Gastroesophageal sphincter (tissue), 4 donors: Measurements from ENCODE around the gene MYO1G. TPM values are rescaled to one million over a fixed set of nuclear protein-coding genes. Genes with fewer than 3 reads are reported as not detected.

Experiments used
- ATAC-seq: fragments of 150-250 bp; one replicate; pipeline ENCODE4 v1.9.1; 2016; ENCODE audit warnings: mild to moderate bottlenecking, moderate library complexity
- H3K27ac ChIP-seq, 4 donors: fragments of 200-600 bp; sonication (generic) in 3 of 4; 1 replicate in 3 of 4; 2 replicates in 1 of 4; pipeline ENCODE4 v1.5.1; 2016 to 2019
- H3K27me3 ChIP-seq: fragments of 200-600 bp; sonication (generic); one replicate; pipeline ENCODE4 v1.5.1; 2019
- H3K36me3 ChIP-seq, 2 donors: fragments of 200-600 bp; sonication (generic); one replicate each; pipeline ENCODE4 v1.5.1; 2019; ENCODE audit warnings: control low read depth in 1 of 2
- H3K4me1 ChIP-seq, 3 donors: fragments of 200-600 bp; sonication (generic); 1 replicate in 2 of 3; 2 replicates in 1 of 3; pipeline ENCODE4 v1.5.1; 2016 to 2019; ENCODE audit warnings: control low read depth in 2 of 3
- H3K4me3 ChIP-seq, 2 donors: fragments of 200-600 bp; sonication (generic); one replicate each; pipeline ENCODE4 v1.5.1; 2019; ENCODE audit warnings: mild to moderate bottlenecking in 1 of 2, moderate library complexity in 1 of 2
- H3K9me3 ChIP-seq, 3 donors: fragments of 200-600 bp; sonication (generic); one replicate each; pipeline ENCODE4 v1.5.1; 2017 to 2019; ENCODE audit warnings: control low read depth in 2 of 3
- CTCF ChIP-seq, 4 experiments: fragments of 200-600 bp in 2 of 4; fragments of 450-650 bp in 2 of 4; sonication (generic) in 1 of 4; IDR thresholded peaks; one replicate each; pipeline ENCODE4 v1.5.1; 2017 to 2019; ENCODE audit warnings: antibody characterized with exemption in 4 of 4, mild to moderate bottlenecking in 2 of 4, moderate library complexity in 2 of 4
- EP300 ChIP-seq: sonication (generic); formaldehyde crosslinking; IDR thresholded peaks from one replicate; pipeline ENCODE4 v1.6.1; 2017; ENCODE audit warnings: antibody characterized with exemption, mild to moderate bottlenecking
- POLR2A ChIP-seq, 2 donors: fragments of 450-650 bp; IDR thresholded peaks; one replicate each; pipeline ENCODE4 v1.6.1; 2017; ENCODE audit warnings: antibody characterized with exemption in 2 of 2, mild to moderate bottlenecking in 2 of 2, moderate library complexity in 1 of 2
- POLR2AphosphoS5 ChIP-seq: sonication (generic); formaldehyde crosslinking; IDR thresholded peaks from one replicate; pipeline ENCODE4 v1.6.1; 2017; ENCODE audit warnings: antibody characterized with exemption
- WGBS, 2 donors: methylation state at CpG; one replicate each; pipeline ENCODE4 v1.1.5; 2018; ENCODE audit warnings: low coverage in 1 of 2; 5-methylcytosine and 5-hydroxymethylcytosine counted together
- total RNA-seq, 4 donors: library from RNA; depleted of rRNA; stranded (reverse); fragments of >200 nt; gene quantifications; one replicate each; pipeline ENCODE4 v1.1.0, GENCODE V29; 2016

The MYO1G gene
- total RNA-seq, 4 donors from 2014 or later, result 1.4 to 3.6 (median 2.0) TPM

GRCh38 chr7:44953156-44953555 lies 25.7 kb downstream of the MYO1G start:
- no peaks in the 10 kb centered on the region for H3K9me3 ChIP-seq
- H3K36me3 ChIP-seq, result no peaks in the 10 kb centered on the region
- no peaks in the 10 kb centered on the region for H3K4me1 ChIP-seq
- no peak overlapping the region for H3K4me3 ChIP-seq
- no peak for TF ChIP-seq POLR2AphosphoS5
- TF ChIP-seq CTCF (IDR thresholded peaks at IDR 0.05), result no peak
- TF ChIP-seq EP300, result no peak
- TF ChIP-seq POLR2A (IDR thresholded peaks at IDR 0.05), result no peak
- no peak for ATAC-seq
- H3K27ac ChIP-seq, result no peak overlapping the region
- H3K27me3 ChIP-seq, result peaks cover 24% of the 10 kb centered on the region
- whole genome bisulfite sequencing, 2 donors, result 60% methylated on average over 1 of the region's 2 CpGs; no CpG with 5 or more reads in 1 of the 2 donors

- Histone ChIP-seq H3K36me3 (no peaks in the 10 kb centered on the region), H3K4me1 (no peaks in the 10 kb centered on the region), H3K4me3 (no peak overlapping the region), H3K27me3 (peaks cover 23% of the 10 kb centered on the region), H3K9me3 (no peaks in the 10 kb centered on the region), H3K27ac (no peak overlapping the region)
- TF ChIP-seq POLR2A (IDR thresholded peaks at IDR 0.05), result no peak
- no peak for TF ChIP-seq POLR2AphosphoS5
- TF ChIP-seq EP300, result no peak
- no peak for TF ChIP-seq CTCF (IDR thresholded peaks at IDR 0.05)
- 75% methylated on average over 2 of the region's 2 CpGs; no CpG with 5 or more reads in 1 of the 2 donors for WGBS, 2 donors
- no peak for ATAC-seq
Measured at GRCh38 chr7:44949303-44949702, 29.5 kb downstream of the MYO1G start.

- H3K4me1 ChIP-seq, result no peaks in the 10 kb centered on the region
- no peak overlapping the region for H3K4me3 ChIP-seq
- ATAC-seq, result no peak
- TF ChIP-seq CTCF (IDR thresholded peaks at IDR 0.05) (no peak), POLR2A (IDR thresholded peaks at IDR 0.05) (no peak), EP300 (no peak), POLR2AphosphoS5 (no peak)
- 7 to 20% methylated on average over 1 of the region's 1 CpG for WGBS, 2 donors
- peaks cover 14% of the 10 kb centered on the region for H3K27me3 ChIP-seq
- no peaks in the 10 kb centered on the region for H3K36me3 ChIP-seq
- no peaks in the 10 kb centered on the region for H3K9me3 ChIP-seq
- no peak overlapping the region for H3K27ac ChIP-seq
Measured at GRCh38 chr7:44945479-44945878, 33.3 kb downstream of the MYO1G start.

- Histone ChIP-seq H3K4me1 (no peaks in the 10 kb centered on the region), H3K36me3 (no peaks in the 10 kb centered on the region), H3K27me3 (peaks cover 14% of the 10 kb centered on the region), H3K4me3 (no peak overlapping the region), H3K27ac (no peak overlapping the region), H3K9me3 (no peaks in the 10 kb centered on the region)
- TF ChIP-seq EP300, result no peak
- no peak for TF ChIP-seq POLR2AphosphoS5
- TF ChIP-seq POLR2A (IDR thresholded peaks at IDR 0.05), result no peak
- no peak for TF ChIP-seq CTCF (IDR thresholded peaks at IDR 0.05)
- no peak for ATAC-seq
- WGBS, 2 donors, result 100% methylated on average over 3 of the region's 7 CpGs; no CpG with 5 or more reads in 1 of the 2 donors
Measured at GRCh38 chr7:44944821-44945220, 34.0 kb downstream of the MYO1G start.

GRCh38 chr7:44943631-44944030 lies 35.2 kb downstream of the MYO1G start:
- H3K4me1 ChIP-seq, result no peaks in the 10 kb centered on the region
- no peaks in the 10 kb centered on the region for H3K36me3 ChIP-seq
- H3K27ac ChIP-seq, result no peak overlapping the region
- no peak for ATAC-seq
- no peaks in the 10 kb centered on the region for H3K9me3 ChIP-seq
- peaks cover 14% of the 10 kb centered on the region for H3K27me3 ChIP-seq
- no peak overlapping the region for H3K4me3 ChIP-seq
- TF ChIP-seq EP300 (no peak), POLR2AphosphoS5 (no peak), CTCF (IDR thresholded peaks at IDR 0.05) (no peak), POLR2A (IDR thresholded peaks at IDR 0.05) (no peak)
